HG02588 (cell line): Measurements from ENCODE around the gene RNF220.
"Not testable (repeated sequence)": the region's sequence is repeated elsewhere in the genome, so short reads cannot be mapped to it uniquely, and the experiment has no call there.

Source experiments
- ATAC-seq: cut with Tn5 transposase; IDR thresholded peaks from one replicate; pipeline ENCODE4 v1.9.1; 2021; ENCODE audit warnings: mild to moderate bottlenecking, moderate library complexity; ENCODE audit not compliant: unreplicated experiment

RNF220 gene

DNA sequence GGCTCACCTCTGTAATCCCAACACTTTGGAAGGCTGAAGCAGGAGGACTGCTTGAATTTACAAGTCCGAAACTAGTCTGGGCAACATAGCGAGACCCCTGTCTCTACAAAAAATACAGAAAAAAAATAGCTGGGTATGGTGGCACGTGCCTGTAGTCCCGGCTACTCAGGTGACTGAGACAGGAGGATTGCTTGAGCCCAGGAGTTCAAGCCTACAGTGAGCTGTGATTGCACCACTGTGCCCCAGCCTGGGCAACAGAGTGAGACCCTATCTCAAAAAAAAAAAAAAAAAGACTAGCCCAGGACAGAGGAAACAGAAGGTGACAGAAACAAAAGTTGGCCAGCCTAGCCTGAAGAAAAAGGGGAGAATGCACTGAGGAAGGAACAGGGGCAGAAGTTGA is 290.6 kb downstream of the RNF220 start:
- ATAC-seq = no peak

GRCh38 chr1:44696101-44696500 is 291.0 kb downstream of the RNF220 start:
- ATAC-seq = no peak

DNA sequence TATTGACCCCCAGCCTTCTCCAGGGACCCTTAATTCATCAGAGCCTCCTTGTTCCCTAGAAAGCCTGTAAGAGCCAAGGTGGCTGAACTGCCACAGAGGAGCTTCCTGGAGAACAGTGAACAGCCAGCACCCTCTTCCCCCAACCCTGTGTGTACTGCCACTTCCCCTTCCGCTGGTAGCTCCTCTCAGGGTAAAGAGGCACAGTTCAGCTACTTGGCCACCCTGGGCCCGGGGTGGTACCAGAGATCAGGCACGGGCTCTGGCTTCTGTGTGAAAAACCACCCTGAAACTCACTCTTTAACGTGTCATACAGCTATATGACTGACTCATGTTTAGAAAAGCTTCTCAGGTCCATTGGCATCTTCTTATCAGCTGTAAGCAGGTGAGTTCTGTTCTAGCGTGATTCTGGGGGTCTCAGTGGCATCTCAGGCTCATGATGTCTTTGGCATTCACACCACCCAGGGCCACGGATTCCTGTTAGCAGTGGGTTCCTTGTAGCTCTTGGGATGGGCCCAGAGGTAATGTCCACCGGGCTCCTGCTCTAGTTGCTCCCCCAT is 291.8 kb downstream of the RNF220 start:
- no peak for ATAC-seq

DNA sequence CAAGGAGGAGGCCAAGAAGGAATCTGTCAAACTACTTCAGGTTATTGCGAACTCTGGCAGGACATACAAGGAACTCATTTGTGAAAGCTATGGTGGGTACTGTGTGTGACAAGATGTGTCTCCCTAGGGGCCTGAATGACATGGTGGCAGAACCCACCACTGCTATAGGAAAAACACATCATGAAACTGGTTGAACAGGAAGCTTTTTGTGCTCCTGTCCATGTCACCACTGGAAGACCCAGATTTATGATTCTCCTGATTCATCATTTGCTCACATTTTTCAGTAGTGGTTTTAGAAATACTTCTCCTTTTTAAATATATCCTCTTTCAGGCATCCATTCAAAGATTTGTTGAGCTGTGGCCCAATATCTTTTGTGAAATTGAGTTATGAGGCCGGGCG is 293.1 kb downstream of the RNF220 start:
- no peak for ATAC-seq

- ATAC-seq = not testable (repeated sequence)
These were observed 294.3 kb downstream of the RNF220 start for GRCh38 chr1:44699375-44699774.

DNA sequence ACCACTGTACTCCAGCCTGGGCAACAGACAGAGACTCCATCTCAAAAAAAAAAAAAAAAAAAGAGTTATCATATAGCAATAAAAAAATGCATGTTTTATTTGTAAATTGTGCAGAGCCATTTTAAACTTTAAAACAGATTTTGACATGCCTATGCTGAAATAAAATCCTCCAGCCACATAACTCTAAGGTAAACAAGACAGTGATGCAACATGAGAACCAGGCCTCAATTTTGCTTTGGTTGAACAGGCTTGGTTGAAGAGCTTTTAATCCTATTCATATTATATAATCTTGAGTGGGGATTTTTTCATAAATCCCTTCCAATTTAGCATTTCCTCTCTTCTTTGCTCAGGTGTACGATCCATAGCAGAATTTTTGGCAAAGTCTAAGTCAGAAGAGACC is 295.5 kb downstream of the RNF220 start:
- no peak for ATAC-seq

DNA sequence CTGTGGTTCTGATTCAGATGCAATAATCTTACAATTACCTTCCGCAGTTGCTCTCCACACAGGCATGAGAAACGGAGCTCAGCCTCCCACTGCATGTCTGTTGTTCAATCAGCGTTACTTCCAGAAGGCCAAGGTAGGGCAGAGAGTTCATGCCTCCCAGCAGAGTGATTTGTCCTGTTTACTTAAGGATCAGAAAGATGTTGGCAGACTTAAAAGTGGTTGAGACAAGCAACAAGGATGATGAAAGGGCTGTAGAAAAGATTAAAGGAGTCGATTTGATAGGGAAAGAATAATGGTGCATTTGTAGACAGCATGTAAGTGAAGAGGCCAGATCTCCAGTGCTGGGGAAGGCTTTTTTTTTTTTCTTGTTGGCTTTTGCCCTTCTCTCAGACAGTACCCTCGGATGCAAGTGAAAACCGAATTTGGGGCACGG is 296.1 kb downstream of the RNF220 start:
- ATAC-seq = no peak
